Stimulated activated CD4-positive, alpha-beta T cell treated with anti-CD3 and anti-CD28 coated beads, Interleukin-1b, Interleukin-23, amount 100 ng/mL, for 4 hours (primary cell): ENCODE measurements around the gene SCD.
"Not testable (repeated sequence)": the region's sequence is repeated elsewhere in the genome, so short reads cannot be mapped to it uniquely, and the experiment has no call there.

Experiments
- DNase-seq, 2 donors: peaks; one replicate each; pipeline ENCODE4 v3.0.0-alpha.2; 2020; ENCODE audit warnings: low read depth in 2 of 2

SCD gene

DNA sequence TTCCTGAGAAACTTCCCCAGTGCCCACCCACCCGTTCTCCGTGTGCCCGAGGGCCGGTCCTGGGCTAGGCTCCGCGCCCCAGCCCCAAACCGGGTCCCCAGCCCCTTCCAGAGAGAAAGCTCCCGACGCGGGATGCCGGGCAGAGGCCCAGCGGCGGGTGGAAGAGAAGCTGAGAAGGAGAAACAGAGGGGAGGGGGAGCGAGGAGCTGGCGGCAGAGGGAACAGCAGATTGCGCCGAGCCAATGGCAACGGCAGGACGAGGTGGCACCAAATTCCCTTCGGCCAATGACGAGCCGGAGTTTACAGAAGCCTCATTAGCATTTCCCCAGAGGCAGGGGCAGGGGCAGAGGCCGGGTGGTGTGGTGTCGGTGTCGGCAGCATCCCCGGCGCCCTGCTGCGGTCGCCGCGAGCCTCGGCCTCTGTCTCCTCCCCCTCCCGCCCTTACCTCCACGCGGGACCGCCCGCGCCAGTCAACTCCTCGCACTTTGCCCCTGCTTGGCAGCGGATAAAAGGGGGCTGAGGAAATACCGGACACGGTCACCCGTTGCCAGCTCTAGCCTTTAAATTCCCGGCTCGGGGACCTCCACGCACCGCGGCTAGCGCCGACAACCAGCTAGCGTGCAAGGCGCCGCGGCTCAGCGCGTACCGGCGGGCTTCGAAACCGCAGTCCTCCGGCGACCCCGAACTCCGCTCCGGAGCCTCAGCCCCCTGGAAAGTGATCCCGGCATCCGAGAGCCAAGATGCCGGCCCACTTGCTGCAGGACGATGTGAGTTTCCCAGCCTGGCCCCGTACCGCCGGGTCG is at the start of gene SCD:
Gene SCD (plus strand): TSS at position 469 of the 803 bp plus-strand sequence. CDS start 272 bp downstream, at position 741.
- peak; percentile 58 to 65 for DNase-seq

DNA sequence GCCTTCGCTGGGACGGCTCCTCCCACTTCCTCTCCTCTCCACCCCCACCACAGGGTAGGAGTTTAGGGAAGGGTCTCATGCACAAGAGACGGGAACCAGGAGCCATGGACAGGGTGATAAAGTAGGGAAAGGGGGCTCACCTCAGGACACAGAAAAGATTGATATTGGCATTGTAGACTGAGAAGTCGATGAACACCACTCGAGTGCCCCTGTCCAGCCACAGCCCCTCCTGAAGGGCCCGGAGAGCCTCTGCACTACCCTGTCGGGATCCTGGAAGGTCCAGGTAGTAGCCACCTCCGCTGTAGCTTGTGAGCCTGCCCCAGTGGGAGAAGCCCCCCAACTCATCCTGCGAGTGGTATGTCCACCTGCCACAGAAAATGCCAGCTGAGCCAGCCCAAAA is 49.8 kb upstream of the SCD start:
- no peak for DNase-seq

DNA sequence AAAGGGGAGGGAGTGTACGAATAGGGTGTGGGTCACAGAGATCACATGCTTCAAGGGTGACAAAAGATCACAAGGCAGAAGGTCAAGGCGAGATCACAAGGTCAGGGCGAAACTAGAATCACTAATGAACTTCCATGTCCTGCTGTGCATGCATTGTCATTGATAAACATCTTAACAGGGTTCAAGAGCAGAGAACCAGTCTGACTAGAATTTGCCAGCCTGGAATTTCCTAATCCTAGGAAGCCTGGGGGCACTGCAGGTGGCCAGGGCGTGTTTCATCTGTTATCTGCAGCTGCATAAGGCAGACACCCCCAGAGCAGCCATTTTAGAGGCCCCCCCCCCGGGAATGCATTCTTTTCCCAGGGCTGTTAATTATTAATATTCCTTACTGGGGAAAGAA is 45.9 kb upstream of the SCD start:
- not testable (repeated sequence) for DNase-seq

DNA sequence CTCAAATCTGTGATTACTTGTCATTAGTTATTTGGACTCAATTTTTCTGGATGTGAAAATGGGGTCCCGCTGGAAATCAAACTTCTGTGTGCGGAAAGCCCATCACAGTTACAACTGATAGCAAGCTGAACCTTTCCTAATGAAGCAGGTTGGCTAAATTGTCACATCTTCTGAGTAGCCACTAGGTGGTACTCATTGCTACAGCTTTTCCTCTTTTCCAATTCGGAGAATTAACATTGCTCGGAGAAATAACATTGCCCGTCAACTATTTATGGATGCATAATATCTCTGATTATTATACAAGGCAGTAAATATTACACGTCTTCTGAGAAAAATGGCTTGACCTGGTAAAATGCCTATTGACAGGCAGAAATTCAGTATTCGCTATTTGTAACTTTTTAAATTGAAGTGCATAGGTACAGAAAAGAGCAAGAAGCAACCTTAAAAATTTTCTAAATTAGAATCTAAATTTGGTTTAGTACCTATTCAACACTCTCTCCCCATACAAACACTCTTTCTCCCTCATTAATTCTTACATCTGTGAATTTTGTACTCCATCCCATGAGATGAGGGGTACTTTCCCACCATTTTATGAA is 43.2 kb upstream of the SCD start:
- DNase-seq: no peak

DNA sequence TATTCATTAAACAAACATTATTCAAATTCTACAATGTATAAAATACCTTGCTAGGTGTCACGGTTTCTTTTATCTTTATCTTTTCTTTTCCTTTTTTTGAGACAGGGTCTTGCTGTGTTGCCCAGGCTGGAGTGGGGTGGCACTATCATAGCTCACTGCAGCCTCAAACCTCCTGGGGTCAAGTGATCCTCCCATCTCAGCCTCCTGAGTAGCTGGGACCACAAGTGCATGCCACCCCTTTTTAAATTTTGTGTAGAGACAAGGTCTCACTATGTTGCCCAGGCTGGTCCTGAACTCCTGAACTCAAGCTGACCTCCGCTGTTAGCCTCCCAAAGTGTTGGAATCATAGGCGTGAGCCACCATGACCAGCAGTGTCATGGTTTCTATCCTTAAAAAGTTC is 42.6 kb upstream of the SCD start:
- DNase-seq: no peak

DNA sequence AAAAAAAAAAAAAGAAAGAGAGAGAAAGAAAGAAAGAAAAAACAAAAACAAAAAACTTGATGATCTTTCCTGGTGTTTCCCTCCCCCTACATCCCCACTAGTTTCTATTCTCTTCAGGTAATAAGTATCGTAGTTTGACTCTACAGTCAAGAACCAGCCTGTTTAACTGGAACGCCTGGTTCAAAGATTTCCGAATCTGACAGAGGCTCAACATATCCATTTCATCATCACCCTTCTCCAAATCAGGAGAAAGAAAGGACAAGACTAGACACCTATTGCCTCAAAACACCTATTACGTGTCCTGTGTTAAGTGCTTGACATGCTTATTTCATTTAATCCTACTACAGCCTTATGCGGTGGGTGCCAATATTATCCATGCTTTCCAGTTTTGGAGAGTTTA is 40.2 kb upstream of the SCD start:
- DNase-seq: no peak

DNA sequence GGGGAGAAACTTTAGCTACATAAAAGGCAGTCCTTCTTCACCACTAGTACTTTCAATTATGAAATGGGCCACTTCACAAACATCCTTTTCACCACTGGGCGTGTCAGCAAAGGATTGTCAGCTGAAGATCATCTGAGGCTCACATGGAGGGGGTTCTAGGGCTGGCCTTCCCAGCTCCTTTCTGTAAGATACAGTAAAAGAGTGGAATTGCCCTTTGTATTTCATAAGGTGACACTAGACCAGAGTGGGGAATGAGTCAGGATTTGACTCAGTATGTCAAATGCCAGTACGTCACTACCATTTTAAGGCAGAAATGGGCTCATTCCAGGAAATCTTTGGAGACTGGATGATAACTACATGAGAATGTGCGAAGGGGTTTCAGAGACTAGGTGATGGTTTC is 39.3 kb upstream of the SCD start:
- DNase-seq: no peak

DNA sequence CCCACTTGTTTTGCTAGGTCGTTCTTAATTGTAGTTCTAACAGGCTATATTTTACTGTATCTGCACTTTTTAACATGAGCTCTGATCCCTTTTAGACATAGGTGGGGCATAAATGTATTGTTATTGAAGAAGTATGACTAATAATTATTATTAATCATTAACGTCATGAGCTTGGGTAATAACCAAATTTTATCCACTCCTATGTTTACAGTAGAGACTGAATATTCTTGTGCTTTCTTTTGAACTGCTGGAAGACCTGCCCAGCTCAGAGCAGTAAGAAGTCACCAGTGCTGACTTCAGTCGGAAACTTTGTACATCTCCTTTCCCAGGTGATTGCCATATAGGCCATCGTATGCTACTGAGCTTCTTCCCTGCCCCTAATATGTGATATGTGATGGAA is 35.7 kb upstream of the SCD start:
- DNase-seq: no peak

DNA sequence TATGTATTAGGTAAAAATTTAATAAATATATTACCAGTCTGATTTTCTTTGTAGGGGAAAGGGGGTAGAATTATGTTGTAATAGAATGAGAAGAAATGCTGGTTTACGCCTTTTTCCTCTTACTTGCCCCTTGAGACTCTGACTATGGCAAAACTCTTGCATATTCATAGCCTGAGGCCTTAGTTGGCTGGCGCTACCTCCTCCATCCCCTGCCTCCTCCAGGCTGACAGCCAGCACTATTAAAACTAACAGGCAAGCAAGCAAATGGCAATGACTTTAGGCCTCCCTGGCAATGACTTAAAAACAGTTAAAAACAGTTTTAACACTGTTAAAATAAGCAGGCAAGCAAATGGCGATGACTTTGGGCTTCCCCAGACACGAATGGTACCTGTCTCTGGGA is 31.4 kb upstream of the SCD start:
- no peak for DNase-seq

DNA sequence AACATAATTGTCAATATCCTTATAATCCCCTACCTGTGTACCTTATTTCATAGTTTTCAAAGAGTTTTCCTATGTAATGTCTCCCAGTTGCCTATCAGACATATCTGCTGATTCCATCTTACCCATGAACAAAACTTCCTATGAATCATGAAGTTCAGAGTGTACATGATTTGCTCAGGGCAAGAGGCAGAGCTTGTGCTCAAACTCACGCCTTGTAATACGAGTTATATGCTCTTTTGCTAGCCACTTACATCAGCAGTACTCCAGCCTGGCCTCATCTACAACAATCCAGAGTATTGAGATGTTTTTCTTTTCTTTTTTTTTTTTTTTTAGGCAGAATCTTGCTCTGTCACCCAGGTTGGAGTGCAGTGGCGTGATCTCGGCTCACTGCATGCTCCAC is 28.8 kb upstream of the SCD start:
- DNase-seq: no peak

DNA sequence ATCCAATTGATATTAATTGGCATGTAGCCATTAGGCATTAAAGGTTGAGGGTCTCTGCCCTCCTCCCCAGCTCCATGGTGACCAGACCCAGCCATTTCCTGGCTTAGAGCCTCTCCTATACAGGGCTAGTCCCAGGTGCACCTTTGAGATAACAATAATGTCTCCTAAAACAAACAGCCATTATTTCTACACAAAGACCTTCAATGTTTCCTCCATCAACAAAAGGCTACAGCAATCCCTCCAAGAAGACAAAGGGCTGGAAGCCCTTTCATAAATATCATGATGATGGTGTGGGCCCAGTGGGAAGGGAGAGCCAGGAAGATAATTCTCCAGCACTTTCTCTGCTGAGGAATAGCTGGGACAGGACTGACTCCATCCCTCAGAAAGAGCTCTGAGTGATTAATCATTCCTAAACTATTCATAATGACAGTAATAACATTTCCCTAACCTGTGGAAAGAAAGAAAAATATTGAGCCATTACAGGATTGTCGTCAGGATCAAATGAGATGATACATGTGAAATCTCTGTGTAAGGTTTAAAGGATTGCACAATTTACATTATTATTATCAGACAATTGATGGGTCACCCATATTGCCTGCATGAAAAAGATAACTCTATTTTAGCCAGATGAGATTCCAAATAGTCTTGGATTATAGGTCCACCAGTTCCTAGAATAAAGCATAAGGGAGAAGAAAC is 27.2 kb upstream of the SCD start:
- no peak for DNase-seq

DNA sequence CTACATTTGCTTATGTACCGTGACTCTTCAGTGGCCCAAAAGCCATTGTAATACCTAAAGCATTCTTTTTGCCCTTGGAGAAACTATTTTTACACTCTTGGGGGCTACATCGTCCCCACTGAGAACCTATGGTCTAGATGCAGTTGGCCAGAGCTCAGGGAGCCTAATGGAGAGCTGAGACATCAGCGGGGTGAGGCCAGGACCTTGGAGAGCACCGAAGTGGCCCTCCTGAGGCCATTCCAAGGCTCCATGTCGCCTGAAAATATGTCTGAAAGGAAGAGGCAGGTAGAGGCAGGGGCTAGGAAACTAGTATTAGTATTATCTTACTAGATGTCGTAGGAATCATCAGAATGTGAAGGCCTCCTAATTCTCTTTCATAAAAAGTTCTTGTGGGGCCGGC is 21.9 kb upstream of the SCD start:
- DNase-seq: no peak

DNA sequence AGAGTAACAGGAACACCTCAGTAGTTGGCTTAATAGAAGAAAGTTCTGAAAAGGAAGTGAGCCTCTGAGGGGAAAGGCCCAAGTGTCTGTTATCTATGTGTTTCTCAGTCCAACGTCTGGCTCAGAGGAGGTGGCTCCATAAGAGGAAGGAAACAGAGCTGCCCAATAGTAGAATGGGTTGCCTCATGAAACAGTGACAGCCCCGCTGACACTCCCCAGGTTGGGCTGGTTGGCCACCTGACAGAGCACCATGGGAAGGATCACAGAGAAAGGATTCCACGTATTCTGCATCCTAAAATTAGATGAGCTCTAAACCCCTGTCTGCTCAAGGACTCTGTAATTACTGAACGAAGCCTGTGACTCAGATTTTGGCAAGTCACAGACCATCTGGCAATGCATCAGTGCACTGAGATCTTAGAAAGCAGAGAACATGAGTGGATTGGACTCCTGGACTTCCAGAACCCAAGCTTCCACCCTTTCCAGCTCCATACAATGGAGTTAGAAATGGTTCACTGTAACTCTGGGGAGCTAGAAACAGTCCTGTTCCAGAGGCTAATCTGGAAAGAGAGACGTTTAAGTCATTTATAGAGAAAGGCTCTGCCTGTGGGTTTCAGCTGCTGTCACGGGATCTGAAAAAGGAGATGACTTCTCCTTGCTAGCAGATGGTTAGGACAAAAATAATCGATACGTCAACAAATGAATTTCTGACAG is 19.9 kb upstream of the SCD start:
- no peak for DNase-seq

DNA sequence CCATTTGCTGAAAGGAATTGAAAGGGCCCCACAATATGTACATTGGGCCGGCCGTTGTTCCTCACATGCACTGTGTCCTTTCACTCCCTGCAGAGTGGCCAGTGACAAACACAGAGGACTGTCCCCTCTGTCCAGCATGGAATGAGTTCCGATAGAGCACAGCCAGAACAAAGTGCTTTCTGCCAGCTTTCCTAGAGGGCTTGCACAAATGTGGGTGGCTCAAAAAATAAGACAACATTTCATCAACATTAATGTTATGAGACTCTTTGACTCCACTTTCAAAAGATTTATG is 19.4 kb upstream of the SCD start:
- DNase-seq: no peak

DNA sequence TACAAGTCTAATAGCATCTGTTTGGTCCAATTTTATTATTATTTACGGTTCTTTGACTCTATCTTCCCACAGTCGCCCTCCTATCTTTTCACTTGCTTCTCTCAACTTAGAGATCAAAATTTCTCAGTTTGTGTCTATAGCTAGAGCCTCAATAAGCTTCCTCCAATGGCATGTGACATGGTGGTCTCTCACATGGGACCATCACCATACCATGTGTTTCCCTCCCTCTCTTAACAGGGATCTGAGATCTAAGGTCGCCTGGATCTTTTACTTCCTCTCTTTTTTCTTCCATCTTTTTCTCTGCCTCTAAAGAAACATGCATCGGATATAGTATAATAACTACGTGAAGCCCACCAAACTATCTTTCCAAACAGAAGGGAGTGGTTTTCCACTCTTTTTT is 18.8 kb upstream of the SCD start:
- no peak for DNase-seq

DNA sequence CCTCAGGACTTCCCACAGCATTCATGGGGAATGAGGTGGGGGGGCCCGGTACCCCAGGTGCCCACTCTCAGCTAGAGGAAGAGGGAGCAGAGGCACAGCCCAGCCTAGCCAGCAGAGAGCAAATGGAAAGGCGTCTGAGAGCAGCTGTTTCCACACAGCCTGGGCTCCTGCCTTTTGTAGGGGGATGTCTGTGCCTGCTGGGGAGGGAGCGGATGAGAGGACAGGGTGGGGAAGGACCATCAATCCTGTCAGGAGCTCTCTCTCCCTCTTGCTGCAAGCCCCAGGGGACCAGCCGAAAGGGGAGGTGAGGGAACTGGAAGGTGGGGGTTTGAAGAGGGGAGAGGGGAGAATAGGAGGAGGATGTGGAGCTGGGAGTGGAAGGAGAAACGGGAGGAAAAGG is 17.0 kb upstream of the SCD start, which contains the start of gene PKD2L1:
Gene PKD2L1 (minus strand): TSS at position 150 of the 400 bp plus-strand sequence. CDS start 125 bp downstream, at position 25.
- DNase-seq: no peak

DNA sequence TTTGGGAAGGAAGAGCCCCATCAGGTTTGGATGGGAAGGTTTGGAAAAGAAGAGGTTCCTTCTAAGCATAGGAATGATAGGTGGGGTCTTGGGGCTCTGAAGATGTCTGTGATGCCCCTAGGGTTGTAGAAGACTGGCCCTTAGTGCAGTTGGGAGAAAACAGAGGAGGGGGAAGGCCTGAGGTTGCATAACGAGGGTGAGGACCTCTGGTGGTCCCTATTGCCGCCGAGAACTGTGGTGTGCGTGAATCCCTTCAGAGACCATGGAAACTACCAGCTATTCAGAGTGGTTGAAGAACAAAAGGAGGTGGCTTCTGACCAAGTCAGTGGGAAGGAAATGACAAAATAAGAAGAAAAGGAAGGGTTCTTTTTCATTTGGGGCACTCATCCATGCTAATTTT is 13.9 kb upstream of the SCD start:
- DNase-seq: no peak

DNA sequence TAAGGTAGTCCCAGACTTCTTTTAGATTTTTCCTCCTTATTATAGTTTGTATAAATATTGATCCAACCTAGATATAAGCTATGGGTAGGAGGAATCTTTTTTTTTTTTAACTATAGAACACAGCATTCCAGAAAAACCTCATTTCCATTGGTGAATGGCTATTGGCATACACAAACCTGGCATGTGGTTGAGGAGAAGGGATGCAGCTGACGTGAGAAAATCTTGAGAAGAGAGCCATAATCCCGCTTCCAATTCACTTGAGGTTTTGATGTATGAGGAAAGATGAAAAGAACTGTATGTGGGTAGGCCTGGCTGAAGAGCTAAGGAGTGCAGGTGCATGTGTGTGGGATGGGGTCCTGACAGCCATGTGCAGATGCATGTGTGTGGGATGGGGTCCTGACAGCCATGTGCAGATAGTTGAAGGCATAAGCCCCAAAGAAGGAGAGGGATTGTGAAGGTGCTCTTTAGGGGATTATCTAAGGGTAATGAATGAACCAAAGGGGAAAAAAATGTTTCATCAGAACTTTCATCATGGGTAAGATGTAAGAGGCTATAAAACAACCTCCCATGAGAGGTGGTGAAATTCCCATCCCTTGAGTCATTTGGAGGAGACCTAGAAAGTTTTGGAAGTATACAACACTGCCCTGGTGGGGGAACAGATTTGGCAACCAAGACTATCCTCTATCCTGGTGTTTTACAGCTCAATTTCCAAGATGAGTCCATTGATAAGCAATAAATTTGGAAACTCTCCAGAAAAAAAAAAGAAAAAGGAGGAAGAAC is 13.2 kb upstream of the SCD start:
- no peak for DNase-seq

DNA sequence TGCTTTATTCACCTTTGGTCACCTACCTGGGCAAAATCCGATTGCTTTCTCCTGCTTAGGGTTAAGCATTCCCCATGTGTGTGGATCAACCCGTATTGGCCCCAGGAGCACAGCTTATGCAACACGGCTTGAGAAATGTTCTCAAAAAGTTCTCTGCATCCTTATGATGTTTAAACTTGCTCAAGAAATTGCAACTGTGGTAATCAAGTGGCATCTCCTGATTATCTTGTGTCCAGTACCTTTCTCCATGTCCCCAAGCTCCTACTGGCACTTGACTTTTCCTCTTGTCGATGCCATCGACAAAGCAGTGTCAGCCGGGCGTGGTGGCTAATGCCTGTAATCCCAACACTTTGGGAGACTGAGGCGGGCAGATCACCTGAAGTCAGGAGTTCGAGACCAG is 12.3 kb upstream of the SCD start:
- no peak for DNase-seq

DNA sequence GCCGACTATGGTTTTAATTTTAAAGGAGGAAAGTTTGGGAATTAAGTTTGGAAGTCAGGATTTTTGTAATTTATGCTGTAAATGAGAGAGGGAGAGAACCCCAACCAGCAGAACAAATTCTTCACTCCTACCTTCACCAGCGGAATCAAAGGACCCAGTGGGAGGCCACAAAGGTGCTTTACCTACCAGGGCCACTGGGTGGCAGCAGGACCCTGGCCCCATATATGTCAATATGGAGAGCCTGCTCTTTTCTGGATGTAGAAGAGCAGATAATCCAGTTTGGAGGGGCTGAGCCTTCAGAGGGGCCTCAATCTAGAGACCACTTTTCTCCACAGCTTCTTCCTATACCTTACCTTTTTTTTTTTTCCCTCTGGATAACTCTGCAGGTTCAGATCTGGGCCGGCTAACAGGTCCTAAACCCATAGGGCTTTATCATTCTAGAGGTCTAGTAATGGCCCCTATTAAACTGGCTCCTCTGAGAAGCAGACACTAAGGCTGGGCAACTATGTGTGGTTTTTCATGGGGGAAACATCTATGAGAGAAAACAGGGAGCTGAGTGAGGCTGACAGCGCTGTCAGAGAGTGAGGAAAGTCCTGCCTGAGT is 8.5 kb upstream of the SCD start:
- DNase-seq: peak; percentile 73 to 74

DNA sequence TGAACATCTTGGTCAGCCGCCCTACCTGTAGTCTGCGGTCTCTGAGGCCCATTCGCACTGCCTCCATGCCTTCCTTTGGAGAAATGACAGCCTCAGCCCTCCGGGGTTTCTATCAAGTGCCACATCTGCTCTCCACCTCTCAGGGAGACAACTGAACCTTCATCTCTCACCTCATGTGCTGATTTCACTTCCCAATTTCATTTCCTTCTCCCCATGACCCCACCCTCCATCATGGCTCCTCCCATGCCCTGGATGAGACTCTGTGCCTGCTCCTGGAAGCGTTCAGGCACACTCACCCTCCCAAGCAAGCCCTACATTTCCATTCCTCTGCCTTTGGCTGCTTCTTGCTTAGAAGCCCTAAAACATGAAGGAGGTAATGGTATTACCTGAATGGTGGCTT is 7.8 kb upstream of the SCD start:
- no peak for DNase-seq
